Hypothalamus (tissue), 51 donors: ENCODE measurements around the gene MTNR1B.

Source experiments
- DNase-seq, 51 donors: peaks; one replicate each; lab custom pipeline; 2025; lab: John Stamatoyannopoulos, UW

MTNR1B gene

DNA sequence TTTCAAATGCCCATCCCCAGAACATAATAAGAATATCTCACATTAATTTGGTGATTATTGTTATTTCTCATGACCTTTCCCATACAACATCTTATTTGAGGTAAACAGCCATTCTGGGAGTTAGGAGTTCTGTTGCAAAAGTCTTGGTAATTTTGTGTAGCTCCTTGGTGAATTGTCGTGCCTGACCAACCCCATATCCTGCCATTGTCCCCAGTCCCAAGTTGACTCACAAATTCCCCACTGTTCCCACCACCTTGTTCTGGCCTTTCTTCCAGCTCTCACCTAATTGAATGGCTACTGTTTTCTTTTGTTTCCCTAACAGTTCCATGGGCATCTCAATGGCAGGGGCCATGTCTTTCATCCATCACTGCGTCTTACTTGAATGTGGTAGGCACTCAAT is 8.0 kb downstream of the MTNR1B start:
- no peak for DNase-seq

DNA sequence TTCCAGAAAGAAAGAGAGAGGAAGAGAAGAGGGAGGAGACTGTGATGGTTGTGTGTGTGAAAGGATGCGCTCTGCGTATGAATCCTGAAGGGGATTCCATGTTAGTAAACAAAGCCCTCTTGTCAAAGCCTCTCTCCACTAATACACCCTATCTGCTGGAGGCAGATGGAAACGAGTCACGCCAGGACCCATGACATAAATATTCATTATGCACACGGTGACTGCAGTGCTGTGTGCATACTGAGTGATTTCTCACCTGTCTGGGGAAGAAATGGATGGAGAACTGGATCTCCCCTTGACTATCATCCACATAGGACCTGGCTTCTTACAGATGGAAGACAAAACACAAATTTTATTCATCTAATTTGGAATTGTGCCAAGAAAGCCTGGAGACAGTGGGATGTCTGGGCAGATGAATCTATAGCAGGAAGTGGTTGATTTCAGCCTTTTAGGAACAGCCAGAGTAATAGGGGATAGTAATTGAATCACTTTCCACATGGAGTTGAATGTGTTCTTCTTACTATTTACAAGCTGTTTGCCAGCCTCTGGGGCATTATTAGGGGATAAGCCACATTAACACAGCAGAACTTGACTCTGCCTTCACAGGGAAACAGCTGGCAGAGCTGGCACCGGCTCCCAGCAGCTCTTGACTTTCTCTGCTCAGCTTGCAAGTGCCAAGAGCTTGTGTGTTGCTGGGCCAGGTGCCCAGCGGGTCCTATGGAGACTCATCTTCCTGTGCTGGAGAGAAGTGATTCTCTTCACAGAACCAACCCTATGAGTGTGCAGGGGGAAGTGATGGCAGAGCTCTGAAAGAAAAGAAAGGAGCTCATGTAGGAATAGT is 9.0 kb downstream of the MTNR1B start:
- DNase-seq, result peak in 20 of 51 donors; percentile 2 to 40 (median 14)

DNA sequence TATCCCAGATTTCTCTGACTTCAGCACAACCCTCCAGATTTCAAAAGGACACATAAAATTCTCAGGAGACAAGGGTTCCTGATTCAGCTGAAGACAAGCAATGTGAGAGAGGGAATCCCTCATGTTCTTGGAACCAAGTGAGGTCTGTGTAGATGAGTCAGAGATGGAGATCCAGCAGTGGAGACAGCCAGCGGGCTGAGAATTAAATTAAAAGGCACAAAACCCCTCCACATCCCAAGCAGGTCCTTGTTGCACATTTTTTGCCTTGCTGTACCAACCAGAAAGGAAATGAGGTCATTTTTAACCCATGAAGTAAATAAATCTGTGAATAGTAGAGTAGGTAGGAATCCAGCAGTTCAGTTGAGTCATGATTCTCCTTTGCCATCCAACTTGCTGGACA is 9.7 kb downstream of the MTNR1B start:
- no peak for DNase-seq

DNA sequence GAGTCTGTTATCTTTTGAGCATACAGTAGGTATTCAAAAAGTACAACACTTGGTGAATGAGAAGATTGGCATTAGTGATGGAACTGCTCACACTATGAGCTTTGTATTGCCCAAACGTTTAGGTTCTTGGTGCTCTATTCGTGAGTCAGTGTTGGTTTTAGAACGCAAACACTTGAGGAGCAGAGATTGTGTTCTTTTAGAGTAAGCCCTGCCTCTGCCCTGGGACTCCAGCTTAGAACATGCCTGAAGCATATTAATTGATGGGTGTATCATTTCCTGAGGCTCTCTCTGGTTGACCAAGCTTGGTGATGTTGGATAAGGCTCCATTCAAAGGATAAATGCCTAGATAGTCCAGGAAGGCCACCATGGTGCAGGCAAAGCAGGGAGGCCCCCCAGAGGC is 10.9 kb downstream of the MTNR1B start:
- no peak for DNase-seq

DNA sequence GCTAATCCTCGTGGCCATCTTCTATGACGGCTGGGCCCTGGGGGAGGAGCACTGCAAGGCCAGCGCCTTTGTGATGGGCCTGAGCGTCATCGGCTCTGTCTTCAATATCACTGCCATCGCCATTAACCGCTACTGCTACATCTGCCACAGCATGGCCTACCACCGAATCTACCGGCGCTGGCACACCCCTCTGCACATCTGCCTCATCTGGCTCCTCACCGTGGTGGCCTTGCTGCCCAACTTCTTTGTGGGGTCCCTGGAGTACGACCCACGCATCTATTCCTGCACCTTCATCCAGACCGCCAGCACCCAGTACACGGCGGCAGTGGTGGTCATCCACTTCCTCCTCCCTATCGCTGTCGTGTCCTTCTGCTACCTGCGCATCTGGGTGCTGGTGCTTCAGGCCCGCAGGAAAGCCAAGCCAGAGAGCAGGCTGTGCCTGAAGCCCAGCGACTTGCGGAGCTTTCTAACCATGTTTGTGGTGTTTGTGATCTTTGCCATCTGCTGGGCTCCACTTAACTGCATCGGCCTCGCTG is 12.1 kb downstream of the MTNR1B start:
- DNase-seq, result no peak

DNA sequence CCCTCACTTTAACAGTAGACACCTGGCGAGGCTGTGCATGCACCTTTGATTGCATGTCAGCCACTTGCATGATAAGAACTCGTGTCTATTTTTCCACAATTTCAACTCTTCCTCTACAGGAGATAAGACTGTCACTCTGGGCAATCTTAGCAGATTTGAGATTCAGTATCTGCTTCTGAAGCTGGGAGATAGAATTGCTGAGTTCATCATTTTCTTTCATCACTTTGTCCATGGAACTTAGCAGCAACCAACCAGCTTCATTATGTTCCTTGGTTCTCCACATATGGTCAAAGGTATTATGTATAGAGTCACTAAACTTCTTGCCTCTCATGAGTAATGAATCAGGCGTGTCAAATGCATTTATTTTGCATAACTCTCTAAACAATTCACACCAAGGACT is 17.1 kb downstream of the MTNR1B start:
- no peak for DNase-seq

DNA sequence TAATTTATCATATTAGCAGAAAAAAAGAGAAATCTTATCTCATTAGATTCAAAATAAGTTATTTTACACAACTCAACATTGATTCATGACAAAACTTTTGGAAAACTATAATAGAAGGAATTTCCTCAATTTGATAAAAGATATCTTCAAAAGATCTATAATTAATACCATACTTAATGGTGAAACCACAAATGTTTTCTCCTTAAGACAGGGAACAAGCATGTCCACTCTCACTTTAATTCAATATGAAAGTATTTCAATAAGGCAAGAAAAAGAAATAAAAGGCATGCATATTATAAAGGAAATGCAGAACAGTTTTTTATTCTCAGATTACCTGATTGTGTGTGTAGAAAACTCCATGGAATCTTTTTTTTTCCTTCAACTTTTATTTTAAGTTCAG is 23.6 kb downstream of the MTNR1B start:
- no peak for DNase-seq

DNA sequence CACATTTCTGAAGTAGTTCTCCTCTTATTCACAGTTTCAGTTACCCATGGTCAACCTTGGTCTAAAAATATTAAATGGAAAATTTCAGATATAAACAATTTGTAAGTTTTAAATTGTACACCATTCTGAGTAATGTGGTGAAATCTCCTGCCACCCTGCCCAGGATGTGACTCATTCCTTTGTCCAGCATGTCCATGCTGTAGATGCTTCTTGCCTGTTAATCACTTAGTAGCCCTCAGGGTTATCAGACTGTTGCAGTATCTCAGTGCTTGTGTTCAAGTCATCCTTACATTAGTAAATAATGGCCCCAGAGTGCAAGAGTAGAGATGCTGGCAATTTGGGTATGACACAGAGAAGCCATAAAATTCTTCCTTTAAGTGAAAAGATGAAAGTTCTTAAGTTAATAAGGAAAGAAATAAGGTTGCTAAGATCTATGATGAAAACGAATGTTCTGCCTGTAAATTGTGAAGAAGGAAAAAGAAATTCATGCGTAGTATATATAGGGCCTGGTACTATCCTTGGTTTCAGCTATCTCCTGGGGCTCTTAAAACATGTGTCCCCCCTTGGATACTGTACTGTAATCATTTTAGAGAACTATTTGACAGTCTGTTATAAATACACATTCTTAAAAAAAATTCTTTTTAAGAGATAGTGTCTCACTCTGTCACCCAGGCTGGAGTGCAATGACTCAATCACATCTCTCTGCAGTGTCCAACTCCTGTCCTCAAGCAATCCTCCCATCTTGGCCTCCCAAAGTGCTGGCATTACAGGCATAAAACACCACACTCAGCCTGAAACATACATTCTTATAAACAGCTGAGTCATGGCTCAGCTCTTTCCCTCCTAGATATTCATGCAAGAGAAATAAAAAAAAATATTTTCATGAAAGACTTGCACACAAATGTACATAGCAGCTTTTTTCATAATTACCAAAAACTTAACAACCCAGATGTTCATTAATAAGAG is 31.3 kb downstream of the MTNR1B start:
- no peak for DNase-seq

DNA sequence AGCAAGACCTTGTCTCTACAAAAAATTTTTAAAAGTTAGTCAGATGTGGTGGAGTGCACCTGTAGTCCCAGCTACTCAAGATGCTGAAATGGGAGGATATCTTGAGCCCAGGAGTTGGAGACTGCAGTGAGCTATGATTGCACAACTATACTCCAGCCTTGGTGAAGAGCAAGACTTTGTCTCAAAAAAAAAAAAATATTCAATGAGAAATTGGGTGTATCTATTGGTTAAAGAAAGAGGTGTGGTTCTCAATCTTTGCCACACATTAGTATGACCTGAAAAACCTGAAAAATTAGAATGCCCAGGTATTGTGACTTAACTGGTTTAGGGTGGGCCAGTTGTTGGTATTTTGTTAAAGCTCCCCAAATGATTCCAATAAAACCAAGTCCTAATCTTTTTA is 32.4 kb downstream of the MTNR1B start:
- no peak for DNase-seq

DNA sequence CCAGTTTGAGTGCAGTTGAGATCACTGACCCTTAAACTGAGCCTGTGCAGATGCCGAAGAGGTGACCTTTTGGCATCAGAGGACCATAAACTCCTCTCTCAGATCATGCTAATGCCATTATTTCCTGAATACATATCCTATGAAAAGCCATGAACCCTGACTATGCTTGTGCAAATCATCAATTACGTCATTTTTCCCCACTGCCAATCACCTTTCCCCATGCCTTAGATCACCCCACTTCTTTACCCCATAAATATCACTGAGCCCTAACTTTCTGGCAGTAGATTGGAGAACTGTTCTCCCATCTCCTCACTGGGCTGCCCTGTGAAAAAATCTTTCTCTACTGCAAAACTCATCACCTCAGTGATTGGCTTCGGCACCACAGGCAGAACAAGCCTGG is 32.9 kb downstream of the MTNR1B start:
- DNase-seq, result no peak

DNA sequence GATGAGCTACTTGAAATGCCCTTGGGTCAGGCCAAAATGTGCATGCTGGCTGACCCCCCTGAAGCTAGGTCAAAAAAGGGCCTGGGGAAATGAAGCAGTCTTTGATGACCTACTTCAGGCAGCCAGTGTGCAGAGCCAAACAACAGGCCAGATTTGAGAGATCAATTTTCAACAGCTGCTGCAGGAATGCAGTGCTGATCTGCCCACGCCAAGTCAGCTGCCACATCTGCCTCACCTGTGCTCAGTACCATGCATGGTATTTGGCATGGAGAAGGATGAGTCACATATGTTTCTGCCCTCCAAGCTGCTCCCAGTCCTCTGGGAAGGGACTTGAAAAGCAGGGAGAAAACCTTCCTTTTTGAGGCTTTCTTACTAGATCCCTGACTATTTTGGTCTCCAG is 35.8 kb downstream of the MTNR1B start:
- no peak for DNase-seq

DNA sequence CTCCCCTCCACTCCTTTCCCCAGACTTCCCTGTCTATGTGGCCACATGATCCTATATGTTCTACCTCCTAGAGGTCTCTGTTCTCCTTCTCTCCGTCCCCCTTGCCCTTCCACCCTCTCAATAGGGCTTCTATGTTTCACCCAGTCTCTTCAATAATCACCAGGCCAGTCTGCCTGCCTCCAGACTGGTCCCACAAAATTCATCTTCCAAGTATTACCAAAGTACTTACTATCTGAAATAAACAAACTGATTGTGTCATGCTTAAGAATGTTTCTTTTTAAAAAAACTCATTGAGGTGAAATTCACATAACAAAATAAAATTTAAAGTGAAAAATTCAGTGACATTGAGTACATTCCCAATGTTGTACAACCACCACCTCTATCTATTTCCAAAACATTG is 44.2 kb downstream of the MTNR1B start:
- DNase-seq, result no peak

DNA sequence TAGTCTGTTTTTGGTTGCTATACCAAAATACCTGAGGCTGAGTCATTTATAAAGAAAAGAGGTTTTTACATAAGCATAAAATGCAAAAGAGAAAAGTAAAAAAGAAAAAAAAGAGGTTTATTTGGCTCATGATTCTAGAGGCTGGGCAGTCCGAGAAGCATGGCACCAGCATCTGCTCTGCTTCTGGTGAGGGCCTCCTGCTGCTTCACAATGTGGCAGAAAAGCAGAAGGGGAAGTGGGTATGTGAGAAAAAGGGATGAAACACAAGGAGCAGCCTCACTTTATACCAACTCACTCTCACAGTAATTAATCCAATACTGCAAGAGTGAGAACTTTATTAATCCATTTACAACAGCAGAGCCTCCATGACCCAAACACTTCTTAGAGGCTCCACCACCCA is 47.1 kb downstream of the MTNR1B start:
- DNase-seq, result no peak

DNA sequence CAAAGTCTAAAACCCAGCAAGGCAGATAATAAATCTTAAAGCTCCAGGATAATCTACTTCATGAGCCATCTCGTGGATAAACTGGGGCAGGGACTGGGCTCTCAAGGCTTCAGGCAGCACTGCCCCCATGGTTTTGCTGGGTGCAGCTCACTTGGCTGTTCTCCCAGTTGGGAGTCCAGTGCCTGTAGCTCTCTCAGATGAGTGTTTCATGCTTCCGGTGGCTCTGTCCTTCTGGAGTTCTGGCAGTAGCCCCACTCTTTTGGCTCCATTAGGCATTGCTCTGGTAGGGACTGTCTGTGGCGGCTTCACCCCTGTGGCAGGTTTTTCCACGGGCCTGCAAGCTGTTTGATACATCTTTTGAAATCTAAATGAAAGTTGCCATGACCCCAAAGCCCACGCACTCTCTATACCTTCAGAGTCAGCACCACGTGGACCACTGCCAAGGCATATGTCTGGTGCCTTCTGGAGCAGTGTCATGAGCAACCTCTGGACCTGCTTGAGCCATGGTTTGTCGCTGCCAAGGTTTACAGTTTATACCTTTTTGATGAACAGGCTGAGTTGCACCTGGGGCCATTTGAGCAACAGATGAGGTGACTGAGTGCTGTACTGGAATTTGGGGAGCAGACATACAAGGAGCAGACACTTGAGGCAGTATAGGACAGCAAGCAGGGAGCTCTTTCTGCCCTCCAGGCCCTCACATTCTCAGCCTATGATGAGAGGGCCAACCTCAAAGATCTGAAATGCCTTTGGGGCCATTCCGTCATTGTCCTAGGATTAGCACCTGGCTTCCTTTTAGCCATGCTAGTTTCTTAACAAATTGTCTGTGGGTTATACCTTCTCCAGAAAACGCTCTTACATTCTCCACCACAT is 48.6 kb downstream of the MTNR1B start:
- DNase-seq, result no peak

DNA sequence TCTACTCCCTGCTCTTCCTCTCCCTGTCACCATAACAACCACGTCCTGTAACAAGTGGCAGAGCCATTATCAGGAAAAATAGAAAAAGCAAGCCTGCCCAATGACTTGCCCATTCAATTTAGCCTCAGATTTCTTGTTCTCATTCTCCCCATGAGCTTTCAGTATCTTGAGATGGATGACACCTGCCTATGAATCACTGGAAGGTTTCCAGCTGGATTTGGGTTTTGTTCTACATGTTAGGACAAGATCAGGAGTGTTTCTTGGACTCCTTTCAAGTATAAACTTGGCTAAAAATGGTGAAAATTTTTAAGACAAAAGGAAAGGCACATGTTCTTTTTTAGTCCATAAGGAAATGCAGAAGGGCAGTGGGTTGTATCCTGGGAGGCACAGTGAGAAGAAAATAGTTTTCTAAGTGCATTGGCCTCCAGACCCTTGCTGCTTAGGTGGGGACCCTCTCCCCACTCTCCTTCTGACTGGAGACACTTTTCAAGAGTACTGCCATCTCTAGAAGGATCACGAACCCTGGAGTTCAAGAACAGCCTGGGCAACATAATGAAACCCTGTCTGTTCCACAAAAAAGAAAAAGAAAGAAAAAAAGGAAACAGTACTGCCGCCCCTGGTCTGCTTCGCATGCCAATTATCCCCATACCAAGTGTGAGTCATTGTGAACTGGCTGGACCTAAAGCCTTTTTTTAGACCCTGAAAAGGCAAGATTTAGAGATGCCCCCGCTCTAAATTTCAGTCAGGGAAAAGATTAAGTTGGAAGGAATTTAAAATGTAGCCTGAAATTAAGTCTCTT is 51.0 kb downstream of the MTNR1B start:
- peak in 1 of 51 donors; percentile 18 for DNase-seq

DNA sequence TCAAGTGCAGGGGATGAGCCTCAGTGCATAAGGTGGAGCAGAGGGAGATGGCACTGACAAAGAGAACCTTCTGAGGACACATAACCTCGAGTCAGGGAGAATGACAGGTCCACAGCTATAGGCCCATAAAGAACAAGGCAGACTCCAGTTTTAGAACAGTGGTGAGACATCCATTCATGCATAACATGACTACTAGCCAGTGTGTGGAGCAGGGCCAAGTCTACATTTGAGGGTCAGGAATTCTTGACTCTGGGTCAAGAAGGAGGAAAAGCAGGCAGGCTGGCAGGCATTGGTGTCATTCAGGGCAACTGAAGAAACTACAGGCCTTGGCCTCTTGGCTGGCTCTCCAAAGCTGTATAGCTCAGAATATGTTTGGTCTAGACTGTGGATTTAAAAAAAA is 54.9 kb downstream of the MTNR1B start:
- DNase-seq, result no peak

DNA sequence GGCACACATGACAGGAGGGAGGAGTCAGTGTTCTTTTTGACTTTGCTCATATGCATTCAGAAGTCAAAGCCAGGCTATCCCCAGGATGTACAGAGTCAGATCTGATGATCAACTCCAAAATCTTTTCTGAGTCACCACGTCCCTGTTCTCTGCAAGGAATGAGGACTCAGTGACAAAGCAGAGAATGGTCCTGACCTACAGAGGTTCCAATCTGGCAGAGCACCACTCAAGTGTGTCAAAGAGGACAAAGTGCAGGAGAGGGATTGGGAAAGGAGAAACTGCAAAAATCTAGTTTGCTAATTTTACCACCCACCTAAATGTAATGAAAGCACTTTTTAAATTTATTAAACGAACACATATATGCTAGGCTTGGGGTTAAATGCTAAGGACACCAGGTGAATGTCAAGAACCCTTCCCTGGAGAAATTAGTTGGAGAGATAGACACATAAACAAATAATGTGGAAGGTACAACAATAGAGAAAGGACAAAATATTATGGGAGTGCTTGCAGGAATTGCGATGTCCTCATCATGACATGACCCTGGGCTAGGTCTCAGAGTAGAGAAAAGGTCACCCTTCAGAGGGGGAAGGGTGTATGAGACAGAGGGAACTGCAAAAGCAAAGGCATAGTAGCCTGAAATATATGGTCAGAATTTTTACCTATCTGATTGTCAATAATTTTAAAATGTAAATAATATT is 56.3 kb downstream of the MTNR1B start:
- DNase-seq, result no peak

DNA sequence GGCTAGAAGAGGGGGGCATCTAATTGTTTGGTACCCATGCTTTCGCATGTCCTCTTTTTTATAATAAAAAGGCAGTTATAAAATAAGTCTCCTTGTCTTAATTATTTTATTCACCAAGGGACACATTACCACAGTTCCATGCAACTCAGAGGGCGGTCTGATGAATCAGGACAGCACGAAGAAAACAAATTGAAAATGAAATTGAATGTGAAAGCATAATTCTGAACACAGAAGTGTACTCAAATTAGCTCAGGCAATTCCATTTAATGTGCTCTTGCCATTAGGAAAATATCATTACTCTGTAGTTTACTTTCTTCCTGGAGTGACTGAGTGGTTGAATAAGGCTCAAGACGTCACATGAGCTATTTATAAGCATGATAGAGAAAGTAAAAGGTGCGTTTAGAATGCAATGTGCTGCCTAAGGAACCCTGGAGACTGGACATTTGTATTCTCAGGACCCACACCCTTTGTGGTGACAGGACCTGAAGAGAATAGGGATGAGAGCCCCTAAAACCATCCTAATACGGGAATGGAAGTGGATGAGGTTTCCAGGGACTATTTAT is 59.6 kb downstream of the MTNR1B start:
- no peak for DNase-seq

DNA sequence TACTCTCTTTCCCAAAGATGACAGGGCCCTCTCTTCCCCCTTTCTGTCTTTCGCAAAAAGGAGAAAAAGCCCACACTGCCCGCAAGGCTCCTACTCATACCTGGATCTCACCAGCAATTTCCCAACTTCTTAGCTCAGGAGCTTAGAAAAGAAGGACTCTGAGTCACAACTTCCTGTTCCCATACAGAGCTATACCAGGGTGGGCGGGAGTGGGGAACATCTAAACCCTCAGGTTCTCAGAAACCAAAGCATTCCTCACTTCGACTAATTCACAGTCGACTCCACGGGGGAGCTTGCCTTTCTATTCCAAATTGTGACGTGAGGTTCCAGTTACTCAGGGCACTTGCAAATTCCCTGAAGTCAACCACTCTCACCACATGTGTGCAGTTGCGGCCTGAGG is 61.9 kb downstream of the MTNR1B start:
- DNase-seq, result peak in 1 of 51 donors; percentile 10
